Stimulated activated CD4-positive, alpha-beta T cell treated with anti-CD3 and anti-CD28 coated beads, TNF-alpha, amount 100 ng/mL, for 1 hour (primary cell): ENCODE results near the gene GPR146.

Experiments
- DNase-seq, 3 donors: peaks; one replicate each; pipeline ENCODE4 v3.0.0-alpha.2; 2020; ENCODE audit warnings: low read depth in 3 of 3, low spot score in 1 of 3

The GPR146 gene

GRCh38 chr7:1090686-1091643, 46.6 kb downstream of the GPR146 start:
- DNase-seq, result no peak

GRCh38 chr7:1091644-1092027, 47.3 kb downstream of the GPR146 start:
- no peak for DNase-seq

GRCh38 chr7:1092161-1092632, 47.9 kb downstream of the GPR146 start:
- DNase-seq, result no peak

GRCh38 chr7:1092806-1093501, 48.6 kb downstream of the GPR146 start:
- DNase-seq, result no peak

- no peak for DNase-seq
These were observed 49.1 kb downstream of the GPR146 start for GRCh38 chr7:1093502-1093843.

- no peak for DNase-seq
These were observed 49.7 kb downstream of the GPR146 start for GRCh38 chr7:1093916-1094508.

- DNase-seq, result no peak
These were observed 50.5 kb downstream of the GPR146 start for GRCh38 chr7:1094870-1095269.

- no peak for DNase-seq
These were observed 51.3 kb downstream of the GPR146 start for GRCh38 chr7:1095621-1096155.

GRCh38 chr7:1096156-1097119, 52.1 kb downstream of the GPR146 start:
- DNase-seq, result no peak

- DNase-seq, result no peak
These were observed 52.8 kb downstream of the GPR146 start for GRCh38 chr7:1097120-1097504.

- DNase-seq, result no peak
These were observed 54.2 kb downstream of the GPR146 start for GRCh38 chr7:1098243-1099153.

GRCh38 chr7:1099154-1099542, 54.8 kb downstream of the GPR146 start:
- no peak for DNase-seq

- DNase-seq, result no peak
These were observed 55.3 kb downstream of the GPR146 start for GRCh38 chr7:1099637-1100036.

GRCh38 chr7:1100386-1100785, 56.0 kb downstream of the GPR146 start:
- no peak for DNase-seq

- no peak for DNase-seq
These were observed 56.7 kb downstream of the GPR146 start for GRCh38 chr7:1100834-1101562.

GRCh38 chr7:1101563-1102431, 57.5 kb downstream of the GPR146 start:
- DNase-seq, result no peak

GRCh38 chr7:1103009-1103788, 58.9 kb downstream of the GPR146 start:
- no peak for DNase-seq
